NK-92 (cell line): ENCODE data around the gene DDX43.
"Not testable (repeated sequence)": the region's sequence is repeated elsewhere in the genome, so short reads cannot be mapped to it uniquely, and the experiment has no call there.

Source experiments
- DNase-seq: peaks from one replicate; lab custom pipeline; 2025; ENCODE audit not compliant: unreplicated experiment; lab: John Stamatoyannopoulos, UW

Gene DDX43

GRCh38 chr6:73394577-73395354 lies at the start of gene DDX43:
DDX43 (plus strand) TSS chr6:73394828; CDS start chr6:73394906, 78 bp downstream.
- DNase-seq = no peak

DNA sequence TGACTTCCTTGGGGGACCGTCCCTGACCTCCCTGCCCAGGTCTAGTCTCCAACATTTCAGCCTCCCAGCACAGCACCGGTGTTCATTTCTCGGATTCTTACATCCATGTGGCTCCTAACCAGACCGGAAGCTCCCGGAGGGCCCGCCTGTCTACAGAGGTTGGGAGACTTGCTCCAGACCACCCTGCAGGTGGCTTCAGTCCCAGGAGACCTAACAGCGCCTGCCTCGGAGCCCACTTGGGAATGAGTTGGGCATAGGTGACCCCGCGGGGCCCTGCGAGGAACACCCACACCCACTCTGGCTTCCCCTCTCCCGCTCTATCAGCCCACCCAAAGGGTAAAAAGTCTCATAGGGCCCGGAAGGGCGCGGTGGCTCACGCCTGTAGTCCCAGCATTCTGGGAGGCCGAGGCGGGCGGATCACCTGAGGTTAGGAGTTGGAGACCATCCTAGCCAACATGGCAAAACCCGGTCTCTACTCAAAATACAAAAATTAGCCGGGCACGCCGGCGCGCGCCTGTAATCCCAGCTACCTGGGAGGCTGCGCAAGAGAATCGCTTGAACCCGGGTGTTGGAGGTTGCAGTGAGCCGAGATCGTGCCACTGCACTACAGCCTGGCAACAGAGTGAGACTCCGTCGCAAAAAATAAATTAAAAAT lies 46.0 kb upstream of the DDX43 start:
- DNase-seq = no peak

DNA sequence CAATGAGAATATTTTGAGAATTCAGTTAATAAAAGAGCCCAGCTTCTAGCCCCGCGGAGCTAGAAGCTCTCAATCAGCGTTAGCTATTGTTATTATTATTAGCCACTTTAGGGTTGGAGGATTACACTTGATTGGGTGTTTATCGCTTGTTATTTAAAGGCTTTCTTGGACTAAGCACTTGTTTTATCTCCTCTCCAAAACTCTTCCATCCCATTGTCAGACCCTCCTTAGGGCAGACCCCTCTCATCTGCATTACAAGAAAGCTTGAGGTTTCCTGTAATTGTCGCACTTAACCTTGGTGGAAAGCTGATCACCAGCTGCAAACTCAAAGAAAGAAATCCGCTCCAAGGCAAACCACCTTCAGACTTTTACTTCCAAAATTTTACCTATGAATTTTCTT lies 45.3 kb upstream of the DDX43 start:
- no peak for DNase-seq

DNA sequence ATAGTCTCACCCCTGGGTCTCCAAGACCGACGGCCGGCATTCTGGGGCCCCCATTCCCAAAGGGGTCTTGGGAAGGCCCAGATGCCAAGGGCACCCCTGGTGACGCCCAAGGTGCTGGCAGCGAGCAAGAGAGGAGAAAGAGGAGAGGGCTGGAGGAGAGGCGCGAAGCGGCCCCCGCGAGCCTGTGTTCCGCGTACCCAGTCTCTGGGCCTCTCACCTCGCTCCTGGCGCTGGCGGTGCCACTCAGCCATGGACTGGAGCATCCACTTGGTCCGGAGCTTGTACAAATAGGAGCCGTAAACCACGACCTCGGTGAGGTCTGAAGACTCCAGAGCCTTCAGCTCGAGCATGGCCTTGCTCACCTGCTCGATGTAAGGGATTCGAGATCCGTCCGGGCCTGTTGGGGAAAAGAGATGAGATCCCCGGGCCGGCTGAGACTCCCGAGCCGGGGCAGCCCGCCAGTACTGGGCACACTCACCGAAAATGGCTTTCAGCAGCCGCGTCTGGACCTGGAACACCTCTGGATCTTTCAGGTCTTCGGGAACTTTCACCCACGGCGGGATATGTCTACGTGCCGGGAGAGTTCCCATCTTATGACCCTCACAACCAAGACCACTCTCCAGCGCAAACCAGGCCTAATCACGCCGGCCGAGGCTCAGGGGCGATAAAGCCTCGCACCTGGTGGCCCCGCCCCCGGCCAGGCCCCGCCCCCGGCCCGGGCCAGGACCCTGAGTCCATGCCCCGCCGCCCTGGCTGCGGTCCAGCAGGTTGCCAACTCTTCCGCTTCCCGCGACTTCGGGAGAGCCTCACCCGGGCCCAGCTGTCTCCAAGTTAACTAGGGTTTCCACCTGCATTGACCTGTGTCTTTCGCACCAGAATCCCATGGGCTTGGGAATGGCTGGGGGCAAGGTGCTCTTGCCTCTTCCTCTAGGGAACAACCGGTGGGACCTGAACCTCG lies 40.7 kb upstream of the DDX43 start, which contains the start of gene DPPA5:
DPPA5 (minus strand) TSS at position 641 of the 958 bp plus-strand sequence; CDS start at position 590, 51 bp downstream.
- DNase-seq = no peak

DNA sequence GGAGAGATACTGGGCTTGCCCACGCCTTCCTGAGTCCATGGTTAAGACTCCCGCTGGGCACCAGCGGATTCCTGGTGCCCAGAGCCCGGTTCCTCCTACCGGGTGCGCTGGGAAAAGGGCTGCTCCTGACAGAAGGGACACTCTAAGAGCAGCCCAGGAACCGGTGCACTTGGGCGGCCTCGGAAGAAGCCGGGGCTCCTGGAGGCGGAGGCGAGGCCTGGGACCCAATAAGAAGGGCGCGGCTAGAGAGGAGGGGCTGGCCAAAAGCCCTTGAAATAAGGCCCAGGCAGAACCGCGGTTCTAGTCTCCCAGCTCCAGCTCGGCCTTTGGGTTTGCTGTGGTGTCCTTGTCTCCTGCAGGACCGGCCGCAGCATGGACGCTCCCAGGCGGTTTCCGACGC lies 32.3 kb upstream of the DDX43 start, which contains the start of gene KHDC3L:
KHDC3L (plus strand) TSS at position 301 of the 400 bp plus-strand sequence; CDS start at position 373, 72 bp downstream.
- no peak for DNase-seq

DNA sequence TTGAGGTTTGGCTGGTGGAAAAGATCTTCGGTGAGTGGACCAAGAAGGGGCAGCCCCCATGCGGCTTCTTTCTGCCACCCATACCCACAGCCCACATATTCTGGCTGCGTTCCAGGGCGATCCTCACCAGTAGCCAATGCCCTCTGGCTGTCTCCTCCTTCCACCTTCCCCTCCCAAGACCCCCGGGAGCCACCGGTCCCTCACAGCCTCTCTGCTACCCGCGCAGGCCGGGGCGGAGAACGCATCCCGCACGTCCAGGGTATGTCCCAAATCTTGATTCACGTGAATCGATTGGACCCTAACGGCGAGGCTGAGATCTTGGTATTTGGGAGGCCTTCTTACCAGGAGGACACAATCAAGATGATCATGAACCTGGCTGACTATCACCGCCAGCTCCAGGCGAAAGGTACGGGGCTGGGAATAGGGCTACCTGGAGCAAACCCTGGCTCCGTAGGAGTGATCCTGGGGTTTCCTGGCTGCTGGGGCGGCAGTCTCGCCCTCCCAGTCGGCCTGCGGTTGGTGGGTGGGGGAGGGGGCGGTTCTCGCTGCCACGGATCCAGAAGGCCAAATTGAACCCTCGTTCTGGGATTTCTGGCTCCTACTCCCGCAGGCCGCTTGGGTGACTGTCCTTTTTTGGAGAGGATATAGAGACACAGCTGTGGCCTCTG lies 31.6 kb upstream of the DDX43 start:
- no peak for DNase-seq

- no peak for DNase-seq
Observed at GRCh38 chr6:73363537-73363875, 31.1 kb upstream of the DDX43 start.

DNA sequence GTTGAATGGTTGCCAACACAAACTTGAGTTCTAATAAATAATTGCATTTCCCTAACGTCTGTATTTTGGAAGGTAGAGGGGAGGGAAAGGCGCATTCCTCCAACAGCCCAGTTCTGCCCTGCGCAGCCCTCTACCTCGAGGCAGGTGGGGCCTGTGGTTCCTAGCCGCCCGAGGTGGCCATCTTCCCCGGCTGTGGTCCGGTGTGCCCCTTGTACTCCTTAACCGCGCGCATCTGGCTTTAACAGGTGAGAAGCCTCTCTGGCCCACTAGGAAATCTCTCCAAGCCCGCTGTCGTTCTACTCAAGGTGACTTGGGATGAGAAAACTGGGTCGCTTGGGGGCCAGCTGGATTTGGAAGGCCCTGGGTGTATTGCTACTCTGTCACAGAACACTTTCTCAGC lies 30.5 kb upstream of the DDX43 start:
- no peak for DNase-seq

- DNase-seq = no peak
Observed at GRCh38 chr6:73364549-73364948, 30.1 kb upstream of the DDX43 start.

- no peak for DNase-seq
Observed at GRCh38 chr6:73367761-73368355, 26.8 kb upstream of the DDX43 start.

DNA sequence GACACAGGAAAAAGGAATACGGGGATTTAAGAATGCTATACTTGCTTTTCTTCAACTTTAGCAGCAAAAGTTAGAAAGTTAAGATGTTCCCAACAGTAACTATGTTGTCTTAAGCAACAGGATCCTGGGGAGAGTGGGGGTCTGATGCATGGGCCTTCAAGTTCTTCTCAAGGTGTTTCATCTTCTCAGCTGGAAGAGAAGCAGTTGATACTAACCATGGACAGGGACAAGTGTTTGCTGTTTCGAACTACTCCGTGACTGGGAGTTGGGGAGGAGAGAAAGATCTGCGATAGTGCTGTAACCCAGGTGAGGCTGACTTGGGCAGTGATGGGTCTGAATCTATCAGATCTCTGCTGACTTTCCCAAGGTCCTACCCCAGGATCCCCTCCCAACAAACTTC lies 26.0 kb upstream of the DDX43 start:
- DNase-seq = no peak

DNA sequence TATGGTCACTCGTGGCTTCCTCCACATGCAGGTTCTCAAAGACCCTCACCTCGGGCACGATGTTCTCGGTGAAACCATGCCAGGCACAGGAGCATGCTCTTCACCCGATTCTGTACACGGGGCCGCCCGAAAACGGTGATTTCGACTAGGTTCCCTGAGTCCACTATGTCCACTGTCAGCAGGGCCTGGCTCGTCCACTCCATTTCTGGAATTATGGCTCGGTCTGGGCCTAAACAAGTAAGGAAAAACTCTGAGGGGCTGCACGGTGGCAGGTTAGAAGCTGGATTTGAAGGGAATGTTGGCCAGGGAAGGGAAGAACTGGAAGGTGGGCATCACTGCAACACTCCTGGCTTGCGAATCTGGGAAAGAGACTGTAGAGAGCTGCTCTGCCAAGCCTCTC lies 25.5 kb upstream of the DDX43 start:
- no peak for DNase-seq

GRCh38 chr6:73369563-73369962 lies 25.1 kb upstream of the DDX43 start, which contains the start of gene OOEP:
OOEP (minus strand) TSS chr6:73369897; CDS start chr6:73369792, 105 bp downstream.
- DNase-seq = no peak

DNA sequence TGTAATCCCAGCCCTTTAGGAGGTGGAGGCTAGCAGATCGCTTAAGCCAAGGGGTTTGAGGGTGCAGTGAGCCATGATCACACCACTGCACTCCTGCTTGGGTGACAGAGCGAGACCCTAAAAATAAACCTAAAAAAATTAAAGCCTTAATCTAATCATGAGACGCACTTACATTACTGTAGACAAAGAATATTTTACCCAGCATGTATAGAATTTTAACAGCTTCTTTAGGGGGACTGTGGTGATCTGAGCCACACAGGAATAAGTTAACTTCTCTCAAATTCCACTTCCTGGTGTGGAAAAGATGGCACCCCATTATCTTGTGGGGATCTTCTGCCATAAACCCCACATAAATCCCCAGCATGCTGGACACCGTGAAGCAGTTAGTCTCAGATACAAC lies 22.6 kb upstream of the DDX43 start:
- no peak for DNase-seq

DNA sequence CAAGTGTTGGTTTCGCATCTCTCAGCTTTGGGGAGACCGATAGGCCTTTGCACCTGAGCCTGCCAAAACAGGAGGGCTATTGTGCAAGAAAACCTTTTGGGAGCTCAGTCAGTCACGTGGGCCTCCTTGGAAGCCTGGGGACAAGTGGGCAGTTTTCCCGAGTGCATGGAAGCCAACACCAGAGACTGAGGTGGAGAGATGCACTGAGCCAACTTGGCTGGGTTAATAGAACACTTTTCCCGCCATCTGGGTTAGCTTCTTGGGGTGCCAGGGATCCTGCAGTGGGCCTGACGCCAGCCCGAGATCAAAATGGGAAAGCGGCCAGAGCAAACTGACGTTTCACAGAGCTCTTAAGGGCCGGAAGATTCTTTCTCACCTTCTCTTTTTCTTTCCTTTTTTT lies 22.1 kb upstream of the DDX43 start:
- DNase-seq = no peak

GRCh38 chr6:73375216-73375615 lies 19.4 kb upstream of the DDX43 start:
- no peak for DNase-seq

- DNase-seq = no peak
Observed at GRCh38 chr6:73377225-73377624, 17.4 kb upstream of the DDX43 start.

- DNase-seq = not testable (repeated sequence)
Observed at GRCh38 chr6:73381531-73381930, 13.1 kb upstream of the DDX43 start.

DNA sequence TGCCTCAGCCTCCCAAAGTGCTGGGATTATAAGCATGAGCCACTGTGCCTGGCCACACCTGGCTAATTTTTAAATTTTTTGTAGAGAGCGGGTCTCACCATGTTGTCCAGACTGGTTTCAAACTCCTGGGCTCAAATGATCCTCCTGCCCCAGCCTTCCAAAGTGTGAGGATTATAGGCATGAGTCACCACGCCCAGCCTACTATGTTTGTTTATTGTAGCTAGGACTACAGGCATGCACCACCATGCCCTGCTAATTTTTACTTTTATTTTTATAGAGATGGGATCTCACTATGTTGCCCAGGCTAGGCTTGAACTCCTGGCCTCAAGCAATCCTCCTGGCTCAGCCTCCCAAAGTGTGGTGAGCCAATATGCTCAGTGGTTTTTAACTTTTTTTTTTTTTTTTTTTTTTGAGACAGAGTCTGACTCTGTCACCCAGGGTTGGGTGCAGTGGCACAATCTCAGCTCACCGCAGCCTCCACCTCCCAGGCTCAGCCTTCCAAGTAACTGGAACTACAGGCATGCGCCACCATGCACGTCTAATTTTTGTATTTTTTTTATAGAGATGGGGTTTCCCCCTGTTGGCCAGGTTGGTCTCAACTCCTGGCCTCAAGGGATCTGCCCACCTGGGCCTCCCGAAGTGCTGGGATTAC lies 12.0 kb upstream of the DDX43 start:
- no peak for DNase-seq

GRCh38 chr6:73388433-73388799 lies 6.2 kb upstream of the DDX43 start:
- no peak for DNase-seq
